NCI-H748 treated with DMSO at 0.1 percent for 48 hours (cell line): ENCODE data around the gene IL34.
"Not testable (repeated sequence)": the region's sequence is repeated elsewhere in the genome, so short reads cannot be mapped to it uniquely, and the experiment has no call there.

ENCODE experiments used
- DNase-seq: peaks from one replicate; lab custom pipeline; 2025; lab: John Stamatoyannopoulos, UW

The IL34 gene

GRCh38 chr16:70646260-70647241 is at the start of gene IL34:
Gene IL34 (plus strand): TSS chr16:70646559. CDS start chr16:70646948, 389 bp downstream.
- no peak for DNase-seq

- no peak for DNase-seq
Observed at GRCh38 chr16:70597135-70597835, 49.1 kb upstream of the IL34 start.

GRCh38 chr16:70598937-70599503 is 47.3 kb upstream of the IL34 start:
- no peak for DNase-seq

GRCh38 chr16:70600730-70601129 is 45.6 kb upstream of the IL34 start:
- DNase-seq, result no peak

GRCh38 chr16:70601576-70602575 is 44.5 kb upstream of the IL34 start:
- no peak for DNase-seq

- DNase-seq, result no peak
Observed at GRCh38 chr16:70602831-70603230, 43.5 kb upstream of the IL34 start.

GRCh38 chr16:70604407-70605282 is 41.7 kb upstream of the IL34 start:
- no peak for DNase-seq

GRCh38 chr16:70605283-70605657 is 41.1 kb upstream of the IL34 start:
- DNase-seq, result no peak

GRCh38 chr16:70608521-70608920 is 37.8 kb upstream of the IL34 start:
- no peak for DNase-seq

- no peak for DNase-seq
Observed at GRCh38 chr16:70610273-70611223, 35.8 kb upstream of the IL34 start.

- DNase-seq, result no peak
Observed at GRCh38 chr16:70611224-70611598, 35.1 kb upstream of the IL34 start.

GRCh38 chr16:70611785-70612303 is 34.5 kb upstream of the IL34 start:
- no peak for DNase-seq

GRCh38 chr16:70612931-70613330 is 33.4 kb upstream of the IL34 start:
- no peak for DNase-seq

- DNase-seq, result no peak
Observed at GRCh38 chr16:70614208-70614951, 32.0 kb upstream of the IL34 start.

- DNase-seq, result no peak
Observed at GRCh38 chr16:70615945-70616344, 30.4 kb upstream of the IL34 start.

GRCh38 chr16:70621864-70622263 is 24.5 kb upstream of the IL34 start:
- DNase-seq, result not testable (repeated sequence)

- no peak for DNase-seq
Observed at GRCh38 chr16:70627696-70628095, 18.7 kb upstream of the IL34 start.

GRCh38 chr16:70630960-70631745 is 15.2 kb upstream of the IL34 start:
- no peak for DNase-seq
